Fibroblast of villous mesenchyme (primary cell): Measurements from ENCODE around the gene CCER1. TPM values are rescaled to one million over a fixed set of nuclear protein-coding genes. Genes with fewer than 3 reads are reported as not detected.

Source experiments
- DNase-seq: peaks from one replicate; pipeline ENCODE4 v3.0.0-alpha.2; 2010; ENCODE audit warnings: low read depth
- H3K4me3 ChIP-seq: 2 replicates; pipeline ENCODE4 v1.5.1; 2011; ENCODE audit warnings: low read depth, mild to moderate bottlenecking, low read length
- CTCF ChIP-seq: IDR thresholded peaks from 2 replicates; pipeline ENCODE4 v1.5.1; 2012; ENCODE audit warnings: low read depth, mild to moderate bottlenecking, low read length; ENCODE audit not compliant: insufficient read depth
- total RNA-seq: library from RNA; depleted of rRNA; stranded (reverse); fragments of >200 nt; gene quantifications from 2 replicates; pipeline ENCODE4 v1.2.3, GENCODE V29; 2012

Gene CCER1
- total RNA-seq, 1 donor = not detected

GRCh38 chr12:90917431-90917830 is 37.5 kb downstream of the CCER1 start:
- TF ChIP-seq CTCF = no peak
- DNase-seq = no peak
- no peak overlapping the region for H3K4me3 ChIP-seq

- no peak overlapping the region for H3K4me3 ChIP-seq
- TF ChIP-seq CTCF = no peak
- DNase-seq = no peak
Measured at GRCh38 chr12:90916516-90916915, 38.5 kb downstream of the CCER1 start.

GRCh38 chr12:90915353-90915752 is 39.6 kb downstream of the CCER1 start:
- H3K4me3 ChIP-seq = no peak overlapping the region
- TF ChIP-seq CTCF = no peak
- no peak for DNase-seq

GRCh38 chr12:90910958-90911357 is 44.0 kb downstream of the CCER1 start:
- TF ChIP-seq CTCF = no peak
- DNase-seq = no peak

GRCh38 chr12:90909069-90909770 is 45.8 kb downstream of the CCER1 start:
- peak; percentile 85 for TF ChIP-seq CTCF
- peak; percentile 53 for DNase-seq
- H3K4me3 ChIP-seq = no peak overlapping the region

More at GRCh38 chr12:90910958-90911357, 44.0 kb downstream of the CCER1 start:
- no peak overlapping the region for H3K4me3 ChIP-seq

GRCh38 chr12:90908465-90908864 is 46.5 kb downstream of the CCER1 start:
- TF ChIP-seq CTCF = no peak
- peak; percentile 56 for DNase-seq
- no peak overlapping the region for H3K4me3 ChIP-seq
